Brain microvascular endothelial cell (primary cell): ENCODE data around the gene COX7C.

Source experiments
- DNase-seq: peaks from one replicate; pipeline ENCODE4 v3.0.0-alpha.2; 2020
- H3K27ac ChIP-seq: fragments of 250-450 bp; sonication (Bioruptor Pico); 2 replicates; pipeline ENCODE4 v1.5.1; 2020; ENCODE audit warnings: mild to moderate bottlenecking, moderate library complexity
- H3K27me3 ChIP-seq: fragments of 250-450 bp; sonication (Bioruptor Pico); replicated peaks from 2 replicates; pipeline ENCODE4 v1.5.1; 2020; ENCODE audit warnings: mild to moderate bottlenecking
- H3K36me3 ChIP-seq: fragments of 250-450 bp; sonication (Bioruptor Pico); replicated peaks from 2 replicates; pipeline ENCODE4 v1.5.1; 2020; ENCODE audit warnings: mild to moderate bottlenecking
- H3K4me3 ChIP-seq: 2 replicates; pipeline ENCODE4 v1.5.1; 2011; ENCODE audit warnings: low read depth, mild to moderate bottlenecking, control low read depth, low read length, moderate library complexity
- CTCF ChIP-seq: IDR thresholded peaks from 2 replicates; pipeline ENCODE4 v1.5.1; 2011; ENCODE audit warnings: low read depth, mild to moderate bottlenecking, moderate library complexity, low read length, control low read depth, inconsistent platforms; ENCODE audit errors: missing control alignments
- in situ Hi-C: cut with HindIII; loops from 2 replicates; pipeline ENCODE4 v1.10.0; 2017; ENCODE audit warnings: low sequenced_read_pairs, low pct_ligation_motif_present

Gene COX7C

GRCh38 chr5:86596476-86596875, 21.3 kb upstream of the COX7C start:
- Histone ChIP-seq H3K4me3 (no peak overlapping the region), H3K27me3 (no peaks in the 10 kb centered on the region), H3K36me3 (no peaks in the 10 kb centered on the region), H3K27ac (no peak overlapping the region)
- in situ Hi-C loops: no loop called here
- no peak for TF ChIP-seq CTCF
- no peak for DNase-seq

- no peaks in the 10 kb centered on the region for H3K27me3 ChIP-seq
- in situ Hi-C loops: no loop called here
- DNase-seq: no peak
- no peak for TF ChIP-seq CTCF
- no peak overlapping the region for H3K4me3 ChIP-seq
- H3K36me3 ChIP-seq: no peaks in the 10 kb centered on the region
- no peak overlapping the region for H3K27ac ChIP-seq
These were observed 11.9 kb upstream of the COX7C start for GRCh38 chr5:86605881-86606280.

- TF ChIP-seq CTCF: no peak
- H3K36me3 ChIP-seq: no peaks in the 10 kb centered on the region
- no peak overlapping the region for H3K27ac ChIP-seq
- no peak for DNase-seq
- in situ Hi-C loops: no loop called here
- H3K4me3 ChIP-seq: no peak overlapping the region
- no peaks in the 10 kb centered on the region for H3K27me3 ChIP-seq
These were observed 4.3 kb upstream of the COX7C start for GRCh38 chr5:86613455-86613854.

- no peak for TF ChIP-seq CTCF
- no peak for DNase-seq
- H3K27ac ChIP-seq: no peak overlapping the region
- peaks cover 16% of the 10 kb centered on the region for H3K36me3 ChIP-seq
- no peaks in the 10 kb centered on the region for H3K27me3 ChIP-seq
- no peak overlapping the region for H3K4me3 ChIP-seq
- in situ Hi-C loops: no loop called here
These were observed 409 bp upstream of the COX7C start for GRCh38 chr5:86617309-86617755.

GRCh38 chr5:86623785-86624483, 6.2 kb downstream of the COX7C start:
- Histone ChIP-seq H3K27ac (no peak overlapping the region), H3K27me3 (no peaks in the 10 kb centered on the region), H3K36me3 (peaks cover 16% of the 10 kb centered on the region), H3K4me3 (no peak overlapping the region)
- no peak for TF ChIP-seq CTCF
- no peak for DNase-seq
- in situ Hi-C loops: no loop called here

- no peak for DNase-seq
- in situ Hi-C loops: no loop called here
- TF ChIP-seq CTCF: no peak
- Histone ChIP-seq H3K27me3 (no peaks in the 10 kb centered on the region), H3K36me3 (peaks cover 5% of the 10 kb centered on the region), H3K27ac (no peak overlapping the region), H3K4me3 (no peak overlapping the region)
These were observed 7.4 kb downstream of the COX7C start for GRCh38 chr5:86625148-86625547.
